ENCODE measurements around the gene KLHL29. TPM values are rescaled to one million over a fixed set of nuclear protein-coding genes. Genes with fewer than 3 reads are reported as not detected.

KLHL29 gene
- total and polyA plus RNA-seq, 2 donors (not counting 3 experiments of a cell fraction or from before 2014, with no cell fraction given) = 4.6 to 12.7 TPM

- Histone ChIP-seq H3K4me1 (ENCODE audit: control insufficient read depth, extremely low read depth, insufficient read depth, low read length) (no peaks in the 10 kb centered on the region), H3K27ac (ENCODE audit: insufficient read depth, low read depth, low read length) (no peak overlapping the region), H3K27me3 (ENCODE audit: control insufficient read depth in 2 of 2, insufficient read depth in 2 of 2, low read length in 2 of 2) (no peaks in the 10 kb centered on the region), H4K20me1 (replicated peaks; ENCODE audit: control insufficient read depth, extremely low read depth, insufficient read depth, low read length) (no peaks in the 10 kb centered on the region), H3K4me3 (replicated peaks in 1 of 3; ENCODE audit: insufficient read depth in 1 of 3, low read depth in 1 of 3, low read length in 3 of 3) (no peak overlapping the region), H2AFZ (ENCODE audit: low read depth, low read length) (no peak overlapping the region), H3K9me3 (replicated peaks; ENCODE audit: control insufficient read depth, insufficient read depth, low read length) (no peaks in the 10 kb centered on the region), H3K4me2 (ENCODE audit: insufficient read depth, low read length) (no peak overlapping the region), H3K9me1 (replicated peaks; ENCODE audit: control insufficient read depth, extremely low read depth, insufficient read depth, low read length) (no peaks in the 10 kb centered on the region), H3K79me2 (ENCODE audit: control insufficient read depth, insufficient read depth, low read length) (no peaks in the 10 kb centered on the region), H3K9ac (replicated peaks; ENCODE audit: extremely low read depth, insufficient read depth, low read length) (no peak overlapping the region), H3K36me3 (ENCODE audit: control insufficient read depth in 2 of 2, extremely low read depth in 1 of 2, insufficient read depth in 2 of 2, low read length in 2 of 2) (peaks cover 0 to 5% of the 10 kb centered on the region in 2 experiments)
- CTCF ChIA-PET = no interaction called here
- DNase-seq (ENCODE audit: low read depth, low spot score) (no peak), FAIRE-seq (no peak)
- dilution Hi-C loops (cut with MboI; ENCODE audit: extremely low pct_ligation_motif_present, low sequenced_read_pairs) (no loop called here), intact Hi-C loops (cut with micrococcal nuclease) (no loop called here)
- BruUV-seq (replicated peaks) = no TSS peak
- TF ChIP-seq EZH2 (IDR thresholded peaks at IDR 0.05; ENCODE audit: borderline replicate concordance, low read depth, low read length, severe bottlenecking) = no peak
- TF ChIP-seq MYC (IDR thresholded peaks at IDR 0.05; ENCODE audit: low read depth, low read length) = no peak
- no peak for TF ChIP-seq CTCF (IDR thresholded peaks at IDR 0.05; ENCODE audit: extremely low read depth in 1 of 2, insufficient read depth in 1 of 2, low read depth in 1 of 2, low read length in 2 of 2)
- TF ChIP-seq JUN (IDR thresholded peaks at IDR 0.05; ENCODE audit: borderline replicate concordance, insufficient read depth, insufficient read length, low read depth) = no peak
- TF ChIP-seq POLR2AphosphoS5 (IDR thresholded peaks at IDR 0.05; ENCODE audit: insufficient read depth, low read depth, low read length) = no peak
- TF ChIP-seq MAX (IDR thresholded peaks at IDR 0.05; ENCODE audit: insufficient read depth, insufficient read length) = no peak
- POLR2A ChIA-PET = no interaction called here
These were observed 327.2 kb downstream of the KLHL29 start for GRCh38 chr2:23711979-23712755.

All from endothelial cell of umbilical vein (primary cell).